Stimulated activated CD4-positive, alpha-beta T cell treated with anti-CD3 and anti-CD28 coated beads, TNF-alpha, amount 100 ng/mL, for 4 hours (primary cell): ENCODE measurements around the gene PIK3CB.
A peak's percentile ranks its signal among the peaks of the same experiment; 100 is the strongest.
"Not testable (repeated sequence)": the region's sequence is repeated elsewhere in the genome, so short reads cannot be mapped to it uniquely, and the experiment has no call there.

Experiments used
- DNase-seq, 3 experiments: peaks; one replicate each; pipeline ENCODE4 v3.0.0-alpha.2; 2020; ENCODE audit warnings: low read depth in 3 of 3

Gene PIK3CB

DNA sequence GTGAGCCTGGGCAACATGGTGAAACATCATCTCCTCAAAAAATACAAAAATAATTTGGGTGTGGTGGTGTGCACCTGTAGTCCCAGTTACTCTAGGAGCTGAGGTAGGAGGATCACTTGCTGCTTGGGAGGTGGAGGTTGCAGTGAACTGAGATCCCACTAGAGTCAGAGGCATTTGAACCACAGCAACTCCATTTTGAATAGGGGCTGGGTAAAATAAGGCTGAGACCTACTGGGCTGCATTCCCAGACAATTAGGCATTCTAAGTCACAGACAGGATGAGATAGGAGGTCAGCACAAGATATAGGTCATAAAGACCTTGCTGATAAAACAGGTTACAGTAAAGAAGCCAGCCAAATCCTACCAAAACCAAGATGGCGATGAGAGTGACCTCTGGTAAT is 12.1 kb upstream of the PIK3CB start:
- not testable (repeated sequence) for DNase-seq

DNA sequence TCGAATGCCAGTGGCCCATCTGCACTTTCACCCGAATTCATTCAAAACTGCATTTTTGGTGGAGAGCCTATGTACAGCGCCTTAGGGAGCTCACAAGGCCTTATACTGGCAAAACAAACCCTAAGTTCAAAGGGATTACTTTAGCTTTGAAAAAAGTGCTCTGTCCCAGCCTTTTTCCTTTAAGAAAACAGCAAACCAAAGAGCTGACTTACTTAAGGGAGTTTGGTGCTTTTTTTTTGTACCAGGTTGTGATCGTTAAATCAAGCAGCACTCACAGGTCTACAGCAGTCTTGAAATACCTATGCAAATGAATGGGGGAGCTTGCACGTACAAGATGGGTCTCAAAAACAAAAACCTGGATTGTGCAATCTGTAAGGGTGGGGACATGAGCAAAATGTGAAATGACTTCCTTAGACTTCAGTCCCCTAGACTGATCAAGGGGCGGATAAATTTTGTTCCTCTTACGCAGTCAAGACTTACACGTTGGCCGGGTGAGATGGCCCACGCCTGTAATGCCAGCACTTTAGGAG is 11.6 kb upstream of the PIK3CB start:
- no peak for DNase-seq

- DNase-seq: no peak
Measured at GRCh38 chr3:138845771-138846173, 11.0 kb upstream of the PIK3CB start.

- no peak for DNase-seq
Measured at GRCh38 chr3:138845181-138845601, 10.5 kb upstream of the PIK3CB start.

DNA sequence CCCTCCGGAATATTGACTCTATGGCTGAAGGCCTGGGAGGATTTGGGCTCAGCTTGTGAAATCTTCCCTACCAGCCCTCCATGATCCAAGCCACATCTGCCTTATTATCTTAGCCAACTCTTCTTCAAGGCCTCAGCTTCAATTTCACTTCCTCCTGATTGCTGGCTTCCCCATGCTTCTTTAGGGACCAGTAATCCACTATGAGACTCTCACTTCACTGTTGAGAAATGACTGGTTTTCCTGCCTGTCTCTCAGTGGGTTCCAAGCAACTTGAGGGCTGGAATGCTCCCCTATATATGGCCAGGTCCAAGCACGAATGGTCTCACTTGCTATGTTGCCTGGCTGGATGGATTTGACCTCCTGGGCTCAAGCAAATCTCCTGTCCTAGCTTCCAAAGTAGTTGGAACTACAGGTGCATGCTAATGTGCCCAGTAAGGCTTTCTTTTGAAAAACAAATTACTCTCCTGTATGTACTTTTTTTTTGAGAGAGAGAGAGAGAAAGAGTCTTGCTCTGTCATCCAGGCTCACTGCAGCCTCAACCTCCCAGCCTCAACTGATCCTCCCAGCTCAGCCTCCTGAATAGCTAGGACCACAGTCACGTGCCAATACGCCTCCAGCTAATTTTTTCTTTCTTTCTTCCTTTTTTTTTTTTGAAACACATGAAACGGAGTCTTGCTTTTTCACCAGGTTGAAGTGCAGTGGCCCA is 7.9 kb upstream of the PIK3CB start:
- DNase-seq: no peak

GRCh38 chr3:138838385-138838784 is 3.7 kb upstream of the PIK3CB start:
- DNase-seq: not testable (repeated sequence)

DNA sequence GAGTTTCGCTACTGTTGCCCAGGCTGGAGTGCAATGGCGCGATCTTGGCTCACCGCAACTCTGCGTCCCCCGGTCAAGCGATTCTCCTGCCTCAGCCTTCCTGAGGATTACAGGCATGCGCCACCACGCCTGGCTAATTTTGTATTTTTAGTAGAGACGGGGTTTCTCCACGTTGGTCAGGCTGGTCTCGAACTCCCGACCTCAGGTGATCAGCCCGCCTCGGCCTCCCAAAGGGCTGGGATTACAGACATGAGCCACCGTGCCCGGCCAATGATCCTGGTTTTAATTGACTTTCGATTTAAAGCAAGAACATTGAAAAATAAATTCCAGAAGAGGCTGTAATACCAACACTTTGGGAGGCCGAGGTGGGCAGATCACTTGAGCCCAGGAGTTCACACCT is 1.1 kb upstream of the PIK3CB start:
- not testable (repeated sequence) for DNase-seq

DNA sequence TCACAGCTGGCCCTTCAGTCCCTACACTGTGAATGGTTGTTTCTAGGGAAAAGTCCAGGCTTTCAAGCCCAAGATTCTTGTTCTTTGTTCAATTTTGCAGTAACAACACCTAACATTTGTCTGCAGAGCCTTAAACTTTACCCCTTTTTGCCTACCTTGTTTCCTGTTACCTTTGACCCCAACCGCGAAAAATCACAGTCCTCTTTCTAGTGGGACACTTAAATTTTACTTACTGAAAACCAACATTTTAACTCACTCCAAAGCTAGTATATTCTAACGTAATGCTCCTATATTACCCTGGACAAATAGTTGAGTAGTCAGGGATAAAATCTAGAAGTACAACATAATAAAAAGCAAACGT is 649 bp upstream of the PIK3CB start:
- no peak for DNase-seq

GRCh38 chr3:138833899-138834595 is 681 bp downstream of the PIK3CB start:
- DNase-seq: peak in 2 of 3 experiments; percentile 22 to 36

- not testable (repeated sequence) for DNase-seq
Measured at GRCh38 chr3:138832473-138833057, 2.2 kb downstream of the PIK3CB start.

GRCh38 chr3:138829886-138830510 is 4.7 kb downstream of the PIK3CB start:
- no peak for DNase-seq

DNA sequence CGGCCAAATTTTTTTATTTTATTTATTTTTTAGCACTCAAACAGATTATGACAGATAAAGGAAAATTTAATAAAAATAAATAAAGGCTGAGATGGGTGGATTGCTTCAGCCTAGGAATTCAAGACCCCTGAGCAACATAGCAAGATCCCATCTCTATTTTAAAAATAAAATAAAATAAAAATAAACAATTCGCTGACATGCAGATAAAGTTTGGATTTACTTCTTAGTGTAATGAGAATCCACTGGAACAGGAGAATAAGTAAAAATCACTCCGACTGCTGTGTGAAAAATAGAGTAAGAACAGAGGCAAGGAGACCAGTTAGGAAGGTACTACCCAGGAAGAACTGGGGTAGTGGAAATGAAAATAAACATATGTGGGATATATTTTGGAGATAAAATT is 5.6 kb downstream of the PIK3CB start:
- DNase-seq: no peak

- no peak for DNase-seq
Measured at GRCh38 chr3:138827222-138827621, 7.5 kb downstream of the PIK3CB start.

DNA sequence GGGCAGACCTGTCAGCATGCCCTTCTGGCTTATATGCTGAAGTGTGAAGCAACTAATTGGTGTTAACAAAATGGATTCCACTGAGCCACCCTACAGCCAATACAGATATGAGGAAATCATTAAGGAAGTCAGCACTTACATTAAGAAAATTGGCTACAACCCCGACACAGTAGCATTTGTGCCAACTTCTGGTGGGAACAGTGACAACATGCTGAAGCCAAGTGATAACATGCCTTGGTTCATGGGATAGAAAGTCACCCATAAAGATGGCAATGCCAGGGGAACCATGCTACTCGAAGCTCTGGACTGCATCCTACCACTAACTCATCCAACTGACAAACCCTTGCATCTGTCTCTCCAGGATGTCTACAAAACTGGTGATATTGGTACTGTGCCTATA is 9.4 kb downstream of the PIK3CB start:
- no peak for DNase-seq

DNA sequence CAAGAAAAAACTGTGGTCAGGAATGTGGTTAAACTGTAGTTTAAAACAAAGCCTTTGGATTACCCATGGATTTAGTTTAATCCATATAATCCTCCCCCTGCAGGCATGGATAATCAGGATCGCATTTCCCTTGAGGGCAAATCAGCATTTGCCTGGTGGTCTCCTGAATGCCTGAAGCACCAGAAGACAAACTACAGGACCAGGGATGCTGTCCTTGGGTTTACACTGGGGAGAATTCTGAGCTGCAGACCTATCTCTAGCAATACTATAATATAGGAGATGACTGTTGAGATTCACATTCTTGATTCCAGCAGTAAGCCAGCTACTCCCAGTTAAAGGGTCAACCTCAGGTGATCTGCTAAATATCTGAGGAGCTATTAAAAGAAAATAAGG is 10.6 kb downstream of the PIK3CB start:
- DNase-seq: no peak

DNA sequence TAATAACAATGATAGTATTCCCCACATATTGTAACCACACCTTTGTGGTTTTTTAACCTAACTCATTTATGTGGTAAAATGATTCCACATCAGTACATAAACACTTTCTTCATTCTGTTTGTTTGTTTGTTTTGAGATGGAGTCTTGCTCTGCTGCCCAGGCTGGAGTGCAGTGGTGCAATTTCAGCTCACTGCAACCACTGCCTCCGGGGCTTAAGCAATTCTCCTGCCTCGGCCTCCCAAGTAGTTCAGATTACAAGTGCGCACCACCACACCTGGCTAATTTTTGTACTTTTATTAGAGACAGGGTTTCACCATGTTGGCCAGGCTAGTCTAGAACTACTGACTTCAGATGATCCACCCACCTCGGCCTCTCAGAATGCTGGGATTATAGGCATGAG is 14.3 kb downstream of the PIK3CB start:
- DNase-seq: not testable (repeated sequence)

- DNase-seq: no peak
Measured at GRCh38 chr3:138818185-138818860, 16.4 kb downstream of the PIK3CB start.

GRCh38 chr3:138817695-138818094 is 17.0 kb downstream of the PIK3CB start:
- DNase-seq: no peak

GRCh38 chr3:138812806-138813205 is 21.9 kb downstream of the PIK3CB start:
- no peak for DNase-seq

DNA sequence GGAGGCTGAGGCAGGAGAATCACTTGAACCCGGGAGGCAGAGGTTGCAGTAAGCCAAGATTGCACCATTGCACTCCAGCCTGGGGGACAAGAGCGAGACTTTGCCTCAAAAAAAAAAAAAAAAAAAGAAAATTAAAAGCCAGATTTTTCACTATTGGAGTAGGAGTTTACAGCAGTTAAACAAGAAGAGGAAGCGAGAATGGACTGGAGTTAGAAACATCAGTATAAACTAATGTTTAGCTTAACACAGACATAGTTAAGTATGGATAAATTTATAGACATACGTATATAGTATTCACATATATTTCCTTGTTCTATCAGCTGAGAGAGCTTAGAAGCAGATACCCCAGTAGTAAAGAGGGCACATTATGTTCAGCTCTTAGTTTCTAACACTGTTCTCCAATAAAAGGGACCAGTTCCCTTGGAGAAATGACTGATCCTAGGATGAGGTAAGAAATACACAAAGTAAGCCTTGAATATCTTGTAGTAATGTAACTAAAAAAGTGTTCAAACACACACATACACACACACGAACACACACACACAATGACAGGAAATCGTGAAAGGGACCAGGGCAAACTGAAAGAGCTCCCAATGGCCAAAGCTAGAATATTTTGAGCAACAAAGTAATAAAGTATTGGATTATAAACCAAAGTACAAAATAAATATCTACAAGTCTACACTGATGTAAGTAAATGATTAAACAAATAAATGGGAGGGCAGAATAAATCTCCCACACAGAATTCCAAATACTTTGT is 25.1 kb downstream of the PIK3CB start:
- no peak for DNase-seq
